H9 (cell line): ENCODE results near the gene SESTD1. TPM values are rescaled to one million over a fixed set of nuclear protein-coding genes. Genes with fewer than 3 reads are reported as not detected.

ENCODE experiments used
- DNase-seq: peaks from one replicate; pipeline ENCODE4 v3.0.0-alpha.2; 2017
- H2AFZ ChIP-seq: one replicate; pipeline ENCODE4 v1.6.1; 2013; ENCODE audit warnings: mild to moderate bottlenecking, low read length, control low read depth, moderate library complexity
- H2AK5ac ChIP-seq: 2 replicates; pipeline ENCODE4 v1.6.1; 2013; ENCODE audit warnings: low read length, control low read depth, mixed read lengths; ENCODE audit not compliant: insufficient read length
- H2BK120ac ChIP-seq: one replicate; pipeline ENCODE4 v1.6.1; 2013; ENCODE audit warnings: low read depth, mild to moderate bottlenecking, low read length, control low read depth, inconsistent platforms; ENCODE audit not compliant: poor library complexity, severe bottlenecking
- H2BK12ac ChIP-seq: 2 replicates; pipeline ENCODE4 v1.6.1; 2013; ENCODE audit warnings: low read length, control low read depth, mixed read lengths, low read depth; ENCODE audit not compliant: insufficient read length
- H2BK15ac ChIP-seq: 2 replicates; pipeline ENCODE4 v1.6.1; 2013; ENCODE audit warnings: low read depth, low read length, control low read depth
- H2BK20ac ChIP-seq: one replicate; pipeline ENCODE4 v1.6.1; 2013; ENCODE audit warnings: low read depth, mild to moderate bottlenecking, low read length, control low read depth, inconsistent platforms; ENCODE audit not compliant: poor library complexity, severe bottlenecking
- H2BK5ac ChIP-seq: 2 replicates; pipeline ENCODE4 v1.6.1; 2013; ENCODE audit warnings: low read length, control low read depth, mixed read lengths; ENCODE audit not compliant: insufficient read length
- H3K14ac ChIP-seq: 2 replicates; pipeline ENCODE4 v1.6.1; 2013; ENCODE audit warnings: low read length, control low read depth; ENCODE audit not compliant: insufficient read depth
- H3K18ac ChIP-seq: 2 replicates; pipeline ENCODE4 v1.6.1; 2013; ENCODE audit warnings: low read depth, mild to moderate bottlenecking, mixed read lengths, low read length, control low read depth; ENCODE audit not compliant: insufficient read length
- H3K23ac ChIP-seq: 2 replicates; pipeline ENCODE4 v1.6.1; 2013; ENCODE audit warnings: low read length, control low read depth, mixed read lengths, low read depth; ENCODE audit not compliant: insufficient read length
- H3K23me2 ChIP-seq: 2 replicates; pipeline ENCODE4 v1.6.1; 2013; ENCODE audit warnings: low read depth, mild to moderate bottlenecking, mixed read lengths, low read length, control low read depth; ENCODE audit not compliant: insufficient read length, poor library complexity, severe bottlenecking
- H3K27ac ChIP-seq: 2 replicates; pipeline ENCODE4 v1.5.1; 2013; ENCODE audit warnings: low read length, control low read depth, mixed read lengths, low read depth; ENCODE audit not compliant: insufficient read length
- H3K27me3 ChIP-seq: 2 replicates; pipeline ENCODE4 v1.6.1; 2013; ENCODE audit warnings: low read length, control low read depth, inconsistent platforms; ENCODE audit not compliant: insufficient read depth
- H3K4ac ChIP-seq: 2 replicates; pipeline ENCODE4 v1.6.1; 2013; ENCODE audit warnings: low read depth, mild to moderate bottlenecking, control low read depth, inconsistent platforms, low read length, moderate library complexity
- H3K4me1 ChIP-seq: 2 replicates; pipeline ENCODE4 v1.6.1; 2013; ENCODE audit warnings: low read length, control low read depth, inconsistent platforms; ENCODE audit not compliant: insufficient read depth
- H3K4me2 ChIP-seq: 2 replicates; pipeline ENCODE4 v1.6.1; 2013; ENCODE audit warnings: low read length, control low read depth, mixed read lengths; ENCODE audit not compliant: insufficient read length, insufficient read depth
- H3K56ac ChIP-seq: 2 replicates; pipeline ENCODE4 v1.6.1; 2013; ENCODE audit warnings: low read depth, mild to moderate bottlenecking, mixed read lengths, low read length, control low read depth; ENCODE audit not compliant: insufficient read length
- H3K79me1 ChIP-seq: 2 replicates; pipeline ENCODE4 v1.6.1; 2013; ENCODE audit warnings: low read depth, mild to moderate bottlenecking, moderate library complexity, low read length, control low read depth, inconsistent platforms; ENCODE audit not compliant: insufficient read depth, poor library complexity, severe bottlenecking
- H3K79me2 ChIP-seq: 2 replicates; pipeline ENCODE4 v1.6.1; 2013; ENCODE audit warnings: low read length, control low read depth, inconsistent platforms; ENCODE audit not compliant: insufficient read depth
- H3K9ac ChIP-seq: 2 replicates; pipeline ENCODE4 v1.6.1; 2013; ENCODE audit warnings: low read length, control low read depth, mixed read lengths; ENCODE audit not compliant: insufficient read length; ENCODE audit errors: extremely low read depth
- H3K9me3 ChIP-seq: one replicate; pipeline ENCODE4 v1.6.1; 2013; ENCODE audit warnings: low read depth, low read length, inconsistent platforms; ENCODE audit not compliant: control insufficient read depth
- H3T11ph ChIP-seq: one replicate; pipeline ENCODE4 v1.6.1; 2013; ENCODE audit warnings: mild to moderate bottlenecking, low read length, control low read depth, inconsistent platforms
- H4K20me1 ChIP-seq: one replicate; pipeline ENCODE4 v1.6.1; 2013; ENCODE audit not compliant: control insufficient read depth, insufficient read length, insufficient read depth
- H4K5ac ChIP-seq: 2 replicates; pipeline ENCODE4 v1.6.1; 2013; ENCODE audit warnings: low read depth, mild to moderate bottlenecking, mixed read lengths, low read length, control low read depth; ENCODE audit not compliant: insufficient read length
- H4K8ac ChIP-seq: replicated peaks from 2 replicates; pipeline ENCODE4 v1.6.1; 2013; ENCODE audit warnings: low read length, control low read depth, mixed read lengths, low read depth; ENCODE audit not compliant: insufficient read length
- H4K91ac ChIP-seq: 2 replicates; pipeline ENCODE4 v1.6.1; 2013; ENCODE audit warnings: low read depth, mild to moderate bottlenecking, moderate library complexity, mixed read lengths, low read length, control low read depth; ENCODE audit not compliant: insufficient read length
- H3K27ac Mint-ChIP-seq, 3 experiments: 2 replicates in 2 of 3; 3 replicates in 1 of 3; pipeline ENCODE4 v1.8.0; 2020 to 2021; ENCODE audit warnings: mixed read lengths in 3 of 3, mild to moderate bottlenecking in 1 of 3, moderate library complexity in 1 of 3
- H3K27me3 Mint-ChIP-seq: 2 replicates; pipeline ENCODE4 v1.8.0; 2021; ENCODE audit warnings: low read depth, mild to moderate bottlenecking, moderate library complexity, mixed read lengths
- H3K36me3 Mint-ChIP-seq, 3 experiments: 2 replicates in 2 of 3; 3 replicates in 1 of 3; pipeline ENCODE4 v1.8.0; 2020 to 2021; ENCODE audit warnings: low read depth in 3 of 3, mixed read lengths in 3 of 3; ENCODE audit not compliant: insufficient read depth in 1 of 3
- H3K4me1 Mint-ChIP-seq, 2 experiments: 2 replicates each; pipeline ENCODE4 v1.8.0; 2020; ENCODE audit warnings: mixed read lengths in 2 of 2
- H3K4me3 Mint-ChIP-seq, 2 experiments: 2 replicates in 1 of 2; 3 replicates in 1 of 2; pipeline ENCODE4 v1.8.0; 2020 to 2021; ENCODE audit warnings: mild to moderate bottlenecking in 2 of 2, mixed read lengths in 2 of 2, moderate library complexity in 1 of 2
- H3K9me3 Mint-ChIP-seq, 2 experiments: 2 replicates in 1 of 2; 3 replicates in 1 of 2; pipeline ENCODE4 v1.8.0; 2020; ENCODE audit warnings: mild to moderate bottlenecking in 2 of 2, mixed read lengths in 2 of 2, moderate library complexity in 1 of 2
- whole genome bisulfite sequencing: extraction: QIAGEN DNeasy Blood & Tissue Kit; methylation state at CpG from one replicate; pipeline ENCODE4 v1.1.7; 2013; ENCODE audit warnings: missing lambda C conversion rate, low lambda C conversion rate, mixed read lengths; ENCODE audit not compliant: insufficient read length; ENCODE audit errors: extremely low coverage; 5-methylcytosine and 5-hydroxymethylcytosine counted together
- total RNA-seq: library from RNA; stranded (reverse); gene quantifications from 2 replicates; pipeline ENCODE4 v1.2.1, GENCODE V29; 2021
- TF ChIP-seq, protein P1 (sequence below): fragments of 200-600 bp; sonication (generic); conservative IDR thresholded peaks from 3 replicates; pipeline ENCODE4 v1.8.0; 2021; ENCODE audit warnings: antibody characterized with exemption, mild to moderate bottlenecking

Gene SESTD1
- total RNA-seq, 1 experiment from 2014 or later, result 44.4 TPM

GRCh38 chr2:179139506-179139905, 125.1 kb downstream of the SESTD1 start:
- H4K20me1 ChIP-seq, result no peaks in the 10 kb centered on the region
- no peaks in the 10 kb centered on the region for H3K79me1 ChIP-seq
- H2AFZ ChIP-seq, result no peak overlapping the region
- H3K27ac ChIP-seq, result no peak overlapping the region
- no peak for DNase-seq
- no peaks in the 10 kb centered on the region for H3K27me3 ChIP-seq
- H4K5ac ChIP-seq, result no peak overlapping the region
- Mint-ChIP-seq H3K27me3 (no peaks in the 10 kb centered on the region), H3K4me1 (no peaks in the 10 kb centered on the region), H3K4me3 (no peak overlapping the region), H3K27ac (no peak overlapping the region), H3K9me3 (no peaks in the 10 kb centered on the region), H3K36me3 (peaks cover 0 to 4% (median 2%) of the 10 kb centered on the region in 3 experiments; a peak in 3 of 7 replicates)
- no peaks in the 10 kb centered on the region for H3K79me2 ChIP-seq
- no peaks in the 10 kb centered on the region for H3K4me1 ChIP-seq
- no peak overlapping the region for H3K23ac ChIP-seq
- H3K23me2 ChIP-seq, result no peaks in the 10 kb centered on the region
- no peak overlapping the region for H2BK15ac ChIP-seq
- H2BK12ac ChIP-seq, result no peak overlapping the region
- no peak overlapping the region for H3K14ac ChIP-seq
- H2AK5ac ChIP-seq, result no peak overlapping the region
- no peak overlapping the region for H3K4me2 ChIP-seq
- WGBS, result no CpG with 5 or more reads among the region's 4 CpGs
- H4K8ac ChIP-seq, result no peak overlapping the region
- H3K9ac ChIP-seq, result no peak overlapping the region
- H3K4ac ChIP-seq, result no peak overlapping the region
- H2BK20ac ChIP-seq, result no peak overlapping the region
- no peak overlapping the region for H3T11ph ChIP-seq
- no peak overlapping the region for H2BK5ac ChIP-seq
- TF ChIP-seq, protein P1, sequence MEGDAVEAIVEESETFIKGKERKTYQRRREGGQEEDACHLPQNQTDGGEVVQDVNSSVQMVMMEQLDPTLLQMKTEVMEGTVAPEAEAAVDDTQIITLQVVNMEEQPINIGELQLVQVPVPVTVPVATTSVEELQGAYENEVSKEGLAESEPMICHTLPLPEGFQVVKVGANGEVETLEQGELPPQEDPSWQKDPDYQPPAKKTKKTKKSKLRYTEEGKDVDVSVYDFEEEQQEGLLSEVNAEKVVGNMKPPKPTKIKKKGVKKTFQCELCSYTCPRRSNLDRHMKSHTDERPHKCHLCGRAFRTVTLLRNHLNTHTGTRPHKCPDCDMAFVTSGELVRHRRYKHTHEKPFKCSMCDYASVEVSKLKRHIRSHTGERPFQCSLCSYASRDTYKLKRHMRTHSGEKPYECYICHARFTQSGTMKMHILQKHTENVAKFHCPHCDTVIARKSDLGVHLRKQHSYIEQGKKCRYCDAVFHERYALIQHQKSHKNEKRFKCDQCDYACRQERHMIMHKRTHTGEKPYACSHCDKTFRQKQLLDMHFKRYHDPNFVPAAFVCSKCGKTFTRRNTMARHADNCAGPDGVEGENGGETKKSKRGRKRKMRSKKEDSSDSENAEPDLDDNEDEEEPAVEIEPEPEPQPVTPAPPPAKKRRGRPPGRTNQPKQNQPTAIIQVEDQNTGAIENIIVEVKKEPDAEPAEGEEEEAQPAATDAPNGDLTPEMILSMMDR, result no peak
- H3K18ac ChIP-seq, result no peak overlapping the region
- H4K91ac ChIP-seq, result no peak overlapping the region
- no peak overlapping the region for H2BK120ac ChIP-seq
- no peak overlapping the region for H3K56ac ChIP-seq
- no peaks in the 10 kb centered on the region for H3K9me3 ChIP-seq
